Measurements from ENCODE around the gene NEK11. TPM values are rescaled to one million over a fixed set of nuclear protein-coding genes. Genes with fewer than 3 reads are reported as not detected.

Gene NEK11
- total RNA-seq, 1 experiment from 2014 or later, result 2.5 TPM

DNA sequence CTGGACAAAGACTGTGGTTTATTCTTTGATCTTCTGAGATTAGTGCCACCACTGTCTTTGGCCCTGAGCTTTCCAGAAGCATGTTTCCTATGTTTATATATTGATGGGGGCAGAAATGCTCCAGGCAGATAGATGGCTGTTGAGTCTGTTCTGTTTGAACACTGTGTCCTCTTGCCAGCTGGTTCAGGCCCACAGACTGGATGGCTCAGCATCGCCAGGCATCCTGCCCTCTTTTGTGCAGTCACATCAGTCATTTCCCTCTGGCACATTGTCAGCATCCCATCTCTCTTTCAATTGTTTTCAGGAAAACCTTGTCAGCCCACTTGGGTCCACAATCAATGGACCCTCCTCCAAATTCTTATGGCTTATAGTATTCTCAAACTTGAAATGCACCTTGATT lies 141.2 kb downstream of the NEK11 start:
- no peaks in the 10 kb centered on the region for H3K79me2 ChIP-seq (ENCODE audit: low read length)
- no peak for DNase-seq
- H3K36me3 ChIP-seq (ENCODE audit: insufficient read depth, low read length), result no peaks in the 10 kb centered on the region
- H3K9me3 ChIP-seq (ENCODE audit: low read length), result no peaks in the 10 kb centered on the region
- H3K27me3 ChIP-seq (ENCODE audit: low read length), result no peaks in the 10 kb centered on the region
- H3K27ac ChIP-seq (ENCODE audit: low read length), result no peak overlapping the region
- H3K9me2 ChIP-seq (replicated peaks; ENCODE audit: insufficient read depth, low read length), result no peaks in the 10 kb centered on the region
- no peak overlapping the region for H3K9ac ChIP-seq (ENCODE audit: low read length)
- H3K4me3 ChIP-seq (ENCODE audit: low read length), result no peak overlapping the region
- no peaks in the 10 kb centered on the region for H3K4me1 ChIP-seq (ENCODE audit: low read length)
- H2AFZ ChIP-seq (ENCODE audit: low read length), result no peak overlapping the region
- no peak overlapping the region for H3K4me2 ChIP-seq (ENCODE audit: low read depth, low read length, poor library complexity, severe bottlenecking)
- no peaks in the 10 kb centered on the region for H4K20me1 ChIP-seq (ENCODE audit: insufficient read depth, low read depth, low read length)

GRCh38 chr3:131169331-131169730 lies 142.7 kb downstream of the NEK11 start:
- no peak overlapping the region for H3K27ac ChIP-seq (ENCODE audit: low read length)
- no peaks in the 10 kb centered on the region for H3K4me1 ChIP-seq (ENCODE audit: low read length)
- H3K9ac ChIP-seq (ENCODE audit: low read length), result no peak overlapping the region
- H2AFZ ChIP-seq (ENCODE audit: low read length), result no peak overlapping the region
- no peaks in the 10 kb centered on the region for H4K20me1 ChIP-seq (ENCODE audit: insufficient read depth, low read depth, low read length)
- no peaks in the 10 kb centered on the region for H3K79me2 ChIP-seq (ENCODE audit: low read length)
- H3K4me2 ChIP-seq (ENCODE audit: low read depth, low read length, poor library complexity, severe bottlenecking), result no peak overlapping the region
- no peaks in the 10 kb centered on the region for H3K9me3 ChIP-seq (ENCODE audit: low read length)
- H3K4me3 ChIP-seq (ENCODE audit: low read length), result no peak overlapping the region
- no peaks in the 10 kb centered on the region for H3K9me2 ChIP-seq (replicated peaks; ENCODE audit: insufficient read depth, low read length)
- no peaks in the 10 kb centered on the region for H3K27me3 ChIP-seq (ENCODE audit: low read length)
- no peaks in the 10 kb centered on the region for H3K36me3 ChIP-seq (ENCODE audit: insufficient read depth, low read length)
- DNase-seq, result no peak

DNA sequence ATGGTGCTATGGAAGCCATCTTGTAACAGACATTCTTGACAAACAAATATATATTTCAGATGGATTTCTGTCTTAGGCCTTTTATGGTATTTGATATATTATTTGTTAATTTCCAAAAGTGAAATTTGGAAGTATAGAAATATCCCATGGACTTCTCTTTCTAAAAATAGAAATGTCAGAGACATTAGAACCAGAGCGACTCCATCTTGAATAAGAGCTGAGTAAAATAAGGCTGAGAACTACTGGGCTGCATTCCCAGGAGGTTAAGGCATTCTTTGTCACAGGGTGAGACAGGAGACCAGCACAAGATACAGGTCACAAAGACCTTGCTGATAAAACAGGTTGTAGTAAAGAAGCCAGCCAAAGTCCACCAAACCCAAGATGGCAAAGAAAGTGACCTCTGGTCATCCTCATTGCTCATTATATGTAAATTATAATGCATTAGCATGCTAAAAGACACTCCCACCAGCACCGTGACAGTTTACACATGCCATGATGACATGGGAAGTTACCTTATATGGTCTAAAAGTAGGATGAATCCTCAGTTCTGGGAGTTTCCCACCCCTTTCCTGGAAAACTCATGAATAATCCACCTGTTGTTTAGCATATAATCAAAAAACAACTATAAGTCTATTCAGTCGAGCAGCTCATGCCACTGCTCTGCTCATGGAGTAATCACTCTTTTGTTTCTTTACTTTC lies 146.0 kb downstream of the NEK11 start:
- Histone ChIP-seq H3K4me2 (ENCODE audit: low read depth, low read length, poor library complexity, severe bottlenecking) (no peak overlapping the region), H3K27ac (ENCODE audit: low read length) (no peak overlapping the region), H3K9me3 (ENCODE audit: low read length) (no peaks in the 10 kb centered on the region), H3K27me3 (ENCODE audit: low read length) (no peaks in the 10 kb centered on the region), H3K9me2 (replicated peaks; ENCODE audit: insufficient read depth, low read length) (no peaks in the 10 kb centered on the region), H2AFZ (ENCODE audit: low read length) (no peak overlapping the region), H3K9ac (ENCODE audit: low read length) (no peak overlapping the region), H3K36me3 (ENCODE audit: insufficient read depth, low read length) (no peaks in the 10 kb centered on the region), H3K4me1 (ENCODE audit: low read length) (no peaks in the 10 kb centered on the region), H3K79me2 (ENCODE audit: low read length) (no peaks in the 10 kb centered on the region), H4K20me1 (ENCODE audit: insufficient read depth, low read depth, low read length) (no peaks in the 10 kb centered on the region), H3K4me3 (ENCODE audit: low read length) (no peak overlapping the region)
- DNase-seq, result no peak

- Histone ChIP-seq H3K9me3 (ENCODE audit: low read length) (no peaks in the 10 kb centered on the region), H3K4me2 (ENCODE audit: low read depth, low read length, poor library complexity, severe bottlenecking) (no peak overlapping the region), H3K27me3 (ENCODE audit: low read length) (no peaks in the 10 kb centered on the region), H4K20me1 (ENCODE audit: insufficient read depth, low read depth, low read length) (no peaks in the 10 kb centered on the region), H3K4me3 (ENCODE audit: low read length) (no peak overlapping the region), H3K9me2 (replicated peaks; ENCODE audit: insufficient read depth, low read length) (no peaks in the 10 kb centered on the region), H3K36me3 (ENCODE audit: insufficient read depth, low read length) (no peaks in the 10 kb centered on the region), H3K79me2 (ENCODE audit: low read length) (no peaks in the 10 kb centered on the region), H3K9ac (ENCODE audit: low read length) (no peak overlapping the region), H3K4me1 (ENCODE audit: low read length) (no peaks in the 10 kb centered on the region), H3K27ac (ENCODE audit: low read length) (no peak overlapping the region), H2AFZ (ENCODE audit: low read length) (no peak overlapping the region)
- DNase-seq, result peak; percentile 48
Observed at GRCh38 chr3:131174752-131175151, 148.1 kb downstream of the NEK11 start.

GRCh38 chr3:131178710-131179375 lies 152.2 kb downstream of the NEK11 start:
- Histone ChIP-seq H3K9me2 (replicated peaks; ENCODE audit: insufficient read depth, low read length) (no peaks in the 10 kb centered on the region), H3K9me3 (ENCODE audit: low read length) (no peaks in the 10 kb centered on the region), H4K20me1 (ENCODE audit: insufficient read depth, low read depth, low read length) (no peaks in the 10 kb centered on the region), H3K4me3 (ENCODE audit: low read length) (no peak overlapping the region), H3K27ac (ENCODE audit: low read length) (no peak overlapping the region), H3K79me2 (ENCODE audit: low read length) (no peaks in the 10 kb centered on the region), H3K4me2 (ENCODE audit: low read depth, low read length, poor library complexity, severe bottlenecking) (no peak overlapping the region), H3K36me3 (ENCODE audit: insufficient read depth, low read length) (no peaks in the 10 kb centered on the region), H3K9ac (ENCODE audit: low read length) (no peak overlapping the region), H2AFZ (ENCODE audit: low read length) (no peak overlapping the region), H3K4me1 (ENCODE audit: low read length) (no peaks in the 10 kb centered on the region), H3K27me3 (ENCODE audit: low read length) (no peaks in the 10 kb centered on the region)
- peak; percentile 4 for DNase-seq

DNA sequence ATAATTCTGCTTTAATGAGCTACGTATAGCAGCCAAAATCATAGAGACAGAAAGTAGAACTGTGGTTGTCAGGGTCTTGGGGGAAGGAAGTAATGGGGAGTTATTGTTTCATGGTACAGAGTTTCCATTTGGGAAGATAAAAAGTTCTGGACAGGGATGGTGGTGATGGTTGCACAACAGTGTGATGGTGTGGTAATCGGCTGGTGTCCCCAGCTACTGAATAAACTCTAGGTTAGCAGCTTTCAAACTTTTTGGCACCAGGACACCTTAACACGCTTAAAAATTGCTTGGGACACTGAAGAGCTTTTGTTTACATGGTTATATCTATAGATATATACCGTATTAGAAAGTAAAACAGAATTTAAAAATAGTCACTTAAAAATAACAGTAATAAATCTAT lies 166.0 kb downstream of the NEK11 start:
- Histone ChIP-seq H3K4me3 (ENCODE audit: low read length) (no peak overlapping the region), H3K9ac (ENCODE audit: low read length) (no peak overlapping the region)

DNA sequence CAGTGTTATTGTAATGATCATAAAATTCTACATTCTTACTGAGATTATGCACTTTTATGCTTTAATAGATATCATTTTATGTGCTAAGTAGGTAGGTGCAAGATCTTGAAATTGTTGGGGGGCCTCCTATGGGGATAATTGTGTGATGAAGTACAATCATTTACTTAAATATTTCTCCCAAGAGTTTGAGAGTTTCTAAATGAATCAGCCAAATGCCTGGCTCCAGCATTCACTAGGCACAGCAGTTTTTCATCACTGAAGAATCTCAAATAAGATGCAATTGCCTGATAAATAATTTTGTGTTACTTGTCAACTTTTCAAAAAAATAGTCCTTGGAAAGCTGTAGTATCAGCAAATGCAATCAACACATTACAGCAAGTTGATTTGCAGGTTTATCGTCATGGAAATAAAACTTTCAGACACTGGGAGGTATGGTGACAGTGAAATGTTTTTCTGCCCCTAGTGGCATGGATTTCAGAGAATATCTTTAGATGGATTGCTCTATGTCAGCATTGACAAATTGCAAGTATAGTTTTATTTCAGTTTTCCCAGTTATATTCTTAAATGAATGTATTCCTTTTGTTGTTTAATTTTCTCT lies 167.1 kb downstream of the NEK11 start:
- no peaks in the 10 kb centered on the region for H3K4me1 ChIP-seq (ENCODE audit: low read length)

More for the DNA sequence above, 166.0 kb downstream of the NEK11 start:
- Histone ChIP-seq H3K27ac (ENCODE audit: low read length) (no peak overlapping the region), H3K36me3 (ENCODE audit: insufficient read depth, low read length) (no peaks in the 10 kb centered on the region), H2AFZ (ENCODE audit: low read length) (no peak overlapping the region), H3K4me2 (ENCODE audit: low read depth, low read length, poor library complexity, severe bottlenecking) (no peak overlapping the region), H3K27me3 (ENCODE audit: low read length) (no peaks in the 10 kb centered on the region), H3K9me2 (replicated peaks; ENCODE audit: insufficient read depth, low read length) (no peaks in the 10 kb centered on the region), H3K79me2 (ENCODE audit: low read length) (no peaks in the 10 kb centered on the region), H3K4me1 (ENCODE audit: low read length) (no peaks in the 10 kb centered on the region), H3K9me3 (ENCODE audit: low read length) (no peaks in the 10 kb centered on the region), H4K20me1 (ENCODE audit: insufficient read depth, low read depth, low read length) (no peaks in the 10 kb centered on the region)
- no peak for DNase-seq

DNA sequence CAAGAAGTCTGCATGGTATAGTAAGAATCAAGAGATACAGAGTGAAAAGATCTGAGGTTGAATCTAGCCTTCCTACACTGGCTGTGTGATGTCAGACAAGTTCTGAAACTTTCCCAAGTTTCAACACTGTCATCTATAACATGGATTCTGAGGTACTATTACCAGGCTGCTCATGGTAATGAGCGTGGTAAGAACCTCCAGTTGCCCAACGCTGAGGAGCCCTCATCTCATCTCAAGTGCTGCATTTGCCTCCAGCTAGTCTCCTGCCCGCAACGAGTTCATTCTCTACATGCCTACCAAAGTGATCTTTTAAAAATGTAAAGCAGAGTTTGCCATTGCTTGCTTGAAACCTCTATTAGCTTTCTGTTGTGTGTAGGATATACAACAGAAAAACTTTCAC lies 168.1 kb downstream of the NEK11 start:
- no peaks in the 10 kb centered on the region for H3K36me3 ChIP-seq (ENCODE audit: insufficient read depth, low read length)
- no peak overlapping the region for H3K4me2 ChIP-seq (ENCODE audit: low read depth, low read length, poor library complexity, severe bottlenecking)
- no peaks in the 10 kb centered on the region for H3K9me2 ChIP-seq (replicated peaks; ENCODE audit: insufficient read depth, low read length)
- no peak overlapping the region for H3K4me3 ChIP-seq (ENCODE audit: low read length)
- no peak for DNase-seq
- H3K9me3 ChIP-seq (ENCODE audit: low read length), result peaks cover 2% of the 10 kb centered on the region; the same call in 1 of the 2 replicates
- no peaks in the 10 kb centered on the region for H3K4me1 ChIP-seq (ENCODE audit: low read length)
- no peaks in the 10 kb centered on the region for H3K79me2 ChIP-seq (ENCODE audit: low read length)
- no peak overlapping the region for H3K27ac ChIP-seq (ENCODE audit: low read length)
- H3K9ac ChIP-seq (ENCODE audit: low read length), result no peak overlapping the region
- no peak overlapping the region for H2AFZ ChIP-seq (ENCODE audit: low read length)
- H3K27me3 ChIP-seq (ENCODE audit: low read length), result no peaks in the 10 kb centered on the region
- H4K20me1 ChIP-seq (ENCODE audit: insufficient read depth, low read depth, low read length), result no peaks in the 10 kb centered on the region

More for the DNA sequence above, 167.1 kb downstream of the NEK11 start:
- H3K79me2 ChIP-seq (ENCODE audit: low read length), result no peaks in the 10 kb centered on the region
- no peaks in the 10 kb centered on the region for H3K9me2 ChIP-seq (replicated peaks; ENCODE audit: insufficient read depth, low read length)
- H3K36me3 ChIP-seq (ENCODE audit: insufficient read depth, low read length), result no peaks in the 10 kb centered on the region
- H3K27me3 ChIP-seq (ENCODE audit: low read length), result no peaks in the 10 kb centered on the region
- H3K9me3 ChIP-seq (ENCODE audit: low read length), result no peaks in the 10 kb centered on the region
- H3K4me2 ChIP-seq (ENCODE audit: low read depth, low read length, poor library complexity, severe bottlenecking), result no peak overlapping the region
- no peak for DNase-seq
- H3K27ac ChIP-seq (ENCODE audit: low read length), result no peak overlapping the region
- no peaks in the 10 kb centered on the region for H4K20me1 ChIP-seq (ENCODE audit: insufficient read depth, low read depth, low read length)
- H3K9ac ChIP-seq (ENCODE audit: low read length), result no peak overlapping the region
- H3K4me3 ChIP-seq (ENCODE audit: low read length), result no peak overlapping the region
- H2AFZ ChIP-seq (ENCODE audit: low read length), result no peak overlapping the region
